Colonic mucosa (tissue), 4 donors: Measurements from ENCODE around the gene CYB5D1. TPM values are rescaled to one million over a fixed set of nuclear protein-coding genes. Genes with fewer than 3 reads are reported as not detected.

ENCODE experiments used
- DNase-seq: peaks from one replicate; pipeline ENCODE4 v3.0.0-alpha.2; 2020
- H3K27ac ChIP-seq: fragments of 200-600 bp; one replicate; pipeline ENCODE4 v1.8.0; 2021
- H3K27me3 ChIP-seq: fragments of 200-600 bp; one replicate; pipeline ENCODE4 v1.8.0; 2021
- H3K36me3 ChIP-seq: fragments of 200-600 bp; one replicate; pipeline ENCODE4 v1.8.0; 2021
- H3K4me1 ChIP-seq: fragments of 200-600 bp; one replicate; pipeline ENCODE4 v1.8.0; 2021; ENCODE audit warnings: mild to moderate bottlenecking
- H3K4me3 ChIP-seq: fragments of 200-600 bp; one replicate; pipeline ENCODE4 v1.8.0; 2021
- H3K9ac ChIP-seq, 2 donors: one replicate each; pipeline ENCODE4 v1.7.0; 2013; ENCODE audit warnings: control low read depth in 2 of 2, low read depth in 2 of 2, low read length in 2 of 2
- H3K9me3 ChIP-seq: fragments of 200-600 bp; one replicate; pipeline ENCODE4 v1.8.0; 2021
- CTCF ChIP-seq: fragments of 200-600 bp; IDR thresholded peaks from one replicate; pipeline ENCODE4 v1.8.0; 2022; ENCODE audit warnings: antibody characterized with exemption, mild to moderate bottlenecking
- intact Hi-C: fragments of 100-400 bp; cut with DNase I; formaldehyde crosslinking; loops from one replicate; pipeline ENCODE4 v1.14.1; 2022
- total RNA-seq, 2 donors: library from RNA; stranded (reverse); fragmentation: NEBNext Ultra II Directional in 1 of 2; extraction: Animal tissue kit (Norgen Biotek cat#: 25700) in 1 of 2; gene quantifications; one replicate each; pipeline ENCODE4 v1.2.1, GENCODE V29; 2021
- donor health status: healthy.
- donor health status: DM: no; HTN: no; CAD: no.
- donor health status: DM: no; HTN: no; CAD: no.

CYB5D1 gene
- total RNA-seq, 2 donors from 2014 or later: 9.4 to 18.2 TPM

GRCh38 chr17:7844292-7845154 is 13.3 kb upstream of the CYB5D1 start:
- TF ChIP-seq CTCF: no peak
- intact Hi-C loops: no loop called here
- peaks cover 12% of the 10 kb centered on the region for H3K36me3 ChIP-seq

GRCh38 chr17:7845359-7846062 is 12.3 kb upstream of the CYB5D1 start:
- H3K9ac ChIP-seq: peak overlapping the region; percentile 64 to 97
- H3K36me3 ChIP-seq: peaks cover 18% of the 10 kb centered on the region
- H3K27ac ChIP-seq: peak overlapping the region; percentile 93
- peaks cover 13% of the 10 kb centered on the region for H3K4me1 ChIP-seq
- DNase-seq: no peak
- intact Hi-C loops: no loop called here
- no peaks in the 10 kb centered on the region for H3K9me3 ChIP-seq
- TF ChIP-seq CTCF: no peak
- H3K4me3 ChIP-seq: peak overlapping the region; percentile 76
- no peaks in the 10 kb centered on the region for H3K27me3 ChIP-seq

More at GRCh38 chr17:7844292-7845154, 13.3 kb upstream of the CYB5D1 start:
- peak overlapping the region; percentile 95 to 97 for H3K9ac ChIP-seq
- peak; percentile 94 for DNase-seq
- H3K4me1 ChIP-seq: peaks cover 20% of the 10 kb centered on the region
- H3K27ac ChIP-seq: peak overlapping the region; percentile 93
- H3K4me3 ChIP-seq: peak overlapping the region; percentile 76
- H3K9me3 ChIP-seq: no peaks in the 10 kb centered on the region
- no peaks in the 10 kb centered on the region for H3K27me3 ChIP-seq

- intact Hi-C loops: no loop called here
- H3K27me3 ChIP-seq: no peaks in the 10 kb centered on the region
- H3K27ac ChIP-seq: no peak overlapping the region
- no peak for TF ChIP-seq CTCF
- peaks cover 6% of the 10 kb centered on the region for H3K4me1 ChIP-seq
- no peaks in the 10 kb centered on the region for H3K9me3 ChIP-seq
- no peak overlapping the region for H3K4me3 ChIP-seq
- H3K36me3 ChIP-seq: peaks cover 18% of the 10 kb centered on the region
- no peak overlapping the region for H3K9ac ChIP-seq
- DNase-seq: no peak
Observed at GRCh38 chr17:7846063-7846735, 11.6 kb upstream of the CYB5D1 start.

GRCh38 chr17:7846765-7847661 is 10.8 kb upstream of the CYB5D1 start:
- no peak for DNase-seq
- H3K27me3 ChIP-seq: no peaks in the 10 kb centered on the region
- H3K4me1 ChIP-seq: peaks cover 7% of the 10 kb centered on the region
- H3K36me3 ChIP-seq: peaks cover 18% of the 10 kb centered on the region
- intact Hi-C loops: no loop called here
- H3K9me3 ChIP-seq: no peaks in the 10 kb centered on the region
- no peak for TF ChIP-seq CTCF
- H3K27ac ChIP-seq: no peak overlapping the region
- no peak overlapping the region for H3K9ac ChIP-seq
- no peak overlapping the region for H3K4me3 ChIP-seq
